Measurements from ENCODE around the gene GPR137B. TPM values are rescaled to one million over a fixed set of nuclear protein-coding genes. Genes with fewer than 3 reads are reported as not detected.

Gene GPR137B
- total and polyA plus RNA-seq, 2 donors (not counting 1 experiment from before 2014, with no cell fraction given) = 12.9 to 13.6 TPM

- no peak overlapping the region for H2AFZ ChIP-seq (ENCODE audit: low read length)
- no peak for TF ChIP-seq CTCF (conservative IDR thresholded peaks at IDR 0.05 in 1 of 2, IDR thresholded peaks at IDR 0.05 in 1 of 2; ENCODE audit: low read depth in 1 of 2, low read length in 2 of 2)
- no peak for TF ChIP-seq EZH2 (IDR thresholded peaks at IDR 0.05; ENCODE audit: low read length, missing control alignments)
Observed at GRCh38 chr1:236128646-236129178, 13.6 kb upstream of the GPR137B start.

GRCh38 chr1:236129306-236129705 lies 13.0 kb upstream of the GPR137B start:
- DNase-seq (ENCODE audit: low read depth in 2 of 2) = no peak
- Histone ChIP-seq H4K20me1 (ENCODE audit: control insufficient read depth, extremely low read depth, insufficient read depth, low read length) (no peaks in the 10 kb centered on the region), H3K4me3 (replicated peaks in 1 of 4; ENCODE audit: control extremely low read depth in 1 of 4, insufficient read depth in 1 of 4, low read depth in 3 of 4, low read length in 4 of 4) (no peak overlapping the region), H3K27me3 (ENCODE audit: control insufficient read depth, insufficient read depth, low read length) (no peaks in the 10 kb centered on the region), H3K4me2 (ENCODE audit: extremely low read depth, insufficient read depth, low read length) (no peak overlapping the region), H3K9me3 (ENCODE audit: control insufficient read depth, insufficient read depth, low read depth, low read length) (no peaks in the 10 kb centered on the region), H3K4me1 (ENCODE audit: control insufficient read depth, extremely low read depth, insufficient read depth, low read length) (no peaks in the 10 kb centered on the region), H3K36me3 (ENCODE audit: control insufficient read depth, insufficient read depth, low read length) (no peaks in the 10 kb centered on the region), H3K27ac (ENCODE audit: insufficient read depth, low read length) (no peak overlapping the region), H3K79me2 (ENCODE audit: control insufficient read depth, insufficient read depth, low read length) (no peaks in the 10 kb centered on the region), H2AFZ (ENCODE audit: low read length) (no peak overlapping the region), H3K9ac (ENCODE audit: insufficient read depth, low read length) (no peak overlapping the region)
- no peak for TF ChIP-seq EZH2 (IDR thresholded peaks at IDR 0.05; ENCODE audit: low read length, missing control alignments)
- TF ChIP-seq CTCF (conservative IDR thresholded peaks at IDR 0.05 in 1 of 2, IDR thresholded peaks at IDR 0.05 in 1 of 2; ENCODE audit: low read depth in 1 of 2, low read length in 2 of 2) = no peak

More at GRCh38 chr1:236128646-236129178, 13.6 kb upstream of the GPR137B start:
- no peaks in the 10 kb centered on the region for H3K9me3 ChIP-seq (ENCODE audit: control insufficient read depth, insufficient read depth, low read depth, low read length)
- H3K79me2 ChIP-seq (ENCODE audit: control insufficient read depth, insufficient read depth, low read length) = no peaks in the 10 kb centered on the region
- no peak overlapping the region for H3K27ac ChIP-seq (ENCODE audit: insufficient read depth, low read length)
- H3K9ac ChIP-seq (ENCODE audit: insufficient read depth, low read length) = no peak overlapping the region
- H3K27me3 ChIP-seq (ENCODE audit: control insufficient read depth, insufficient read depth, low read length) = no peaks in the 10 kb centered on the region
- no peaks in the 10 kb centered on the region for H3K4me1 ChIP-seq (ENCODE audit: control insufficient read depth, extremely low read depth, insufficient read depth, low read length)
- H3K4me2 ChIP-seq (ENCODE audit: extremely low read depth, insufficient read depth, low read length) = no peak overlapping the region
- H3K36me3 ChIP-seq (ENCODE audit: control insufficient read depth, insufficient read depth, low read length) = no peaks in the 10 kb centered on the region
- DNase-seq (ENCODE audit: low read depth in 2 of 2) = peak in 1 of 2 donors; percentile 16
- no peak overlapping the region for H3K4me3 ChIP-seq (replicated peaks in 1 of 4; ENCODE audit: control extremely low read depth in 1 of 4, insufficient read depth in 1 of 4, low read depth in 3 of 4, low read length in 4 of 4)
- H4K20me1 ChIP-seq (ENCODE audit: control insufficient read depth, extremely low read depth, insufficient read depth, low read length) = no peaks in the 10 kb centered on the region

GRCh38 chr1:236130372-236130771 lies 12.0 kb upstream of the GPR137B start:
- Histone ChIP-seq H3K27me3 (ENCODE audit: control insufficient read depth, insufficient read depth, low read length) (peaks cover 3% of the 10 kb centered on the region), H2AFZ (ENCODE audit: low read length) (no peak overlapping the region), H3K36me3 (ENCODE audit: control insufficient read depth, insufficient read depth, low read length) (no peaks in the 10 kb centered on the region), H3K9me3 (ENCODE audit: control insufficient read depth, insufficient read depth, low read depth, low read length) (no peaks in the 10 kb centered on the region), H3K4me2 (ENCODE audit: extremely low read depth, insufficient read depth, low read length) (no peak overlapping the region), H3K27ac (ENCODE audit: insufficient read depth, low read length) (no peak overlapping the region), H3K4me3 (replicated peaks in 1 of 4; ENCODE audit: control extremely low read depth in 1 of 4, insufficient read depth in 1 of 4, low read depth in 3 of 4, low read length in 4 of 4) (no peak overlapping the region), H4K20me1 (ENCODE audit: control insufficient read depth, extremely low read depth, insufficient read depth, low read length) (no peaks in the 10 kb centered on the region), H3K4me1 (ENCODE audit: control insufficient read depth, extremely low read depth, insufficient read depth, low read length) (no peaks in the 10 kb centered on the region), H3K9ac (ENCODE audit: insufficient read depth, low read length) (no peak overlapping the region), H3K79me2 (ENCODE audit: control insufficient read depth, insufficient read depth, low read length) (no peaks in the 10 kb centered on the region)
- TF ChIP-seq CTCF (conservative IDR thresholded peaks at IDR 0.05 in 1 of 2, IDR thresholded peaks at IDR 0.05 in 1 of 2; ENCODE audit: low read depth in 1 of 2, low read length in 2 of 2) (no peak), EZH2 (IDR thresholded peaks at IDR 0.05; ENCODE audit: low read length, missing control alignments) (no peak)
- no peak for DNase-seq (ENCODE audit: low read depth in 2 of 2)

All from fibroblast of lung (primary cell).